ENCODE data around the gene PCCA. TPM values are rescaled to one million over a fixed set of nuclear protein-coding genes. Genes with fewer than 3 reads are reported as not detected.

Gene PCCA
- total and polyA plus RNA-seq, 2 of the 13 experiments (the other 11 are each of a cell fraction or from before 2014, with no cell fraction given) = 15.0 to 32.2 TPM

- TF ChIP-seq PCBP2 (optimal IDR thresholded peaks at IDR 0.05; ENCODE audit: low read depth, low read length, poor library complexity, severe bottlenecking) = no peak
- no peak for TF ChIP-seq JUN (CRISPR knock-in tag; IDR thresholded peaks at IDR 0.05)
- TF ChIP-seq, protein P1, sequence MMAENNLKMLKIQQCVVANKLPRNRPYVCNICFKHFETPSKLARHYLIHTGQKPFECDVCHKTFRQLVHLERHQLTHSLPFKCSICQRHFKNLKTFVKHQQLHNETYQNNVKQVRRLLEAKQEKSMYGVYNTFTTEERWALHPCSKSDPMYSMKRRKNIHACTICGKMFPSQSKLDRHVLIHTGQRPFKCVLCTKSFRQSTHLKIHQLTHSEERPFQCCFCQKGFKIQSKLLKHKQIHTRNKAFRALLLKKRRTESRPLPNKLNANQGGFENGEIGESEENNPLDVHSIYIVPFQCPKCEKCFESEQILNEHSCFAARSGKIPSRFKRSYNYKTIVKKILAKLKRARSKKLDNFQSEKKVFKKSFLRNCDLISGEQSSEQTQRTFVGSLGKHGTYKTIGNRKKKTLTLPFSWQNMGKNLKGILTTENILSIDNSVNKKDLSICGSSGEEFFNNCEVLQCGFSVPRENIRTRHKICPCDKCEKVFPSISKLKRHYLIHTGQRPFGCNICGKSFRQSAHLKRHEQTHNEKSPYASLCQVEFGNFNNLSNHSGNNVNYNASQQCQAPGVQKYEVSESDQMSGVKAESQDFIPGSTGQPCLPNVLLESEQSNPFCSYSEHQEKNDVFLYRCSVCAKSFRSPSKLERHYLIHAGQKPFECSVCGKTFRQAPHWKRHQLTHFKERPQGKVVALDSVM (CRISPR knock-in tag; IDR thresholded peaks at IDR 0.05) = no peak
- no peak for TF ChIP-seq ZNF543 (CRISPR knock-in tag; IDR thresholded peaks at IDR 0.05)
- no peak for TF ChIP-seq SOX6 (IDR thresholded peaks at IDR 0.05)
- peak; percentile 99 for TF ChIP-seq SOX6 (CRISPR knock-in tag; IDR thresholded peaks at IDR 0.05)
- TF ChIP-seq ATF3 (CRISPR knock-in tag; IDR thresholded peaks at IDR 0.05) = no peak
- TF ChIP-seq DPF2 (CRISPR knock-in tag; IDR thresholded peaks at IDR 0.05; ENCODE audit: borderline replicate concordance, low read depth) = 0 out of 2 replicates have a peak, but pooled peaks have one; percentile 30
- TF ChIP-seq DNMT3B (CRISPR knock-in tag; conservative IDR thresholded peaks at IDR 0.05) = no peak
- TF ChIP-seq ZNF761 (CRISPR knock-in tag; conservative IDR thresholded peaks at IDR 0.05) = no peak
- TF ChIP-seq ZNF775 (CRISPR knock-in tag; IDR thresholded peaks at IDR 0.05; ENCODE audit: borderline replicate concordance) = no peak
- no peak for TF ChIP-seq ERF (CRISPR knock-in tag; IDR thresholded peaks at IDR 0.05)
- TF ChIP-seq, protein P2, sequence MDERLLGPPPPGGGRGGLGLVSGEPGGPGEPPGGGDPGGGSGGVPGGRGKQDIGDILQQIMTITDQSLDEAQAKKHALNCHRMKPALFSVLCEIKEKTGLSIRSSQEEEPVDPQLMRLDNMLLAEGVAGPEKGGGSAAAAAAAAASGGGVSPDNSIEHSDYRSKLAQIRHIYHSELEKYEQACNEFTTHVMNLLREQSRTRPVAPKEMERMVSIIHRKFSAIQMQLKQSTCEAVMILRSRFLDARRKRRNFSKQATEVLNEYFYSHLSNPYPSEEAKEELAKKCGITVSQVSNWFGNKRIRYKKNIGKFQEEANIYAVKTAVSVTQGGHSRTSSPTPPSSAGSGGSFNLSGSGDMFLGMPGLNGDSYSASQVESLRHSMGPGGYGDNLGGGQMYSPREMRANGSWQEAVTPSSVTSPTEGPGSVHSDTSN (CRISPR knock-in tag; IDR thresholded peaks at IDR 0.05) = no peak
- no peak for TF ChIP-seq CENPX (CRISPR knock-in tag; IDR thresholded peaks at IDR 0.05)
- peak; percentile 65; the same call in 1 of the 2 replicates for TF ChIP-seq MIXL1 (CRISPR knock-in tag; IDR thresholded peaks at IDR 0.05)
- TF ChIP-seq RAD21 (CRISPR knock-in tag; IDR thresholded peaks at IDR 0.05) = no peak
- no peak for TF ChIP-seq MXD3 (CRISPR knock-in tag; IDR thresholded peaks at IDR 0.05)
- TF ChIP-seq FOXM1 (CRISPR knock-in tag; IDR thresholded peaks at IDR 0.05) = no peak
- TF ChIP-seq ZNF644 (CRISPR knock-in tag; IDR thresholded peaks at IDR 0.05; ENCODE audit: low read depth) = 0 out of 2 replicates have a peak, but pooled peaks have one; percentile 25
- TF ChIP-seq ARNT2 (CRISPR knock-in tag; IDR thresholded peaks at IDR 0.05; ENCODE audit: low read depth) = no peak
- no peak for TF ChIP-seq SMAD3 (CRISPR knock-in tag; IDR thresholded peaks at IDR 0.05)
- TF ChIP-seq, protein P3, sequence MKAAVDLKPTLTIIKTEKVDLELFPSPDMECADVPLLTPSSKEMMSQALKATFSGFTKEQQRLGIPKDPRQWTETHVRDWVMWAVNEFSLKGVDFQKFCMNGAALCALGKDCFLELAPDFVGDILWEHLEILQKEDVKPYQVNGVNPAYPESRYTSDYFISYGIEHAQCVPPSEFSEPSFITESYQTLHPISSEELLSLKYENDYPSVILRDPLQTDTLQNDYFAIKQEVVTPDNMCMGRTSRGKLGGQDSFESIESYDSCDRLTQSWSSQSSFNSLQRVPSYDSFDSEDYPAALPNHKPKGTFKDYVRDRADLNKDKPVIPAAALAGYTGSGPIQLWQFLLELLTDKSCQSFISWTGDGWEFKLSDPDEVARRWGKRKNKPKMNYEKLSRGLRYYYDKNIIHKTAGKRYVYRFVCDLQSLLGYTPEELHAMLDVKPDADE (CRISPR knock-in tag; IDR thresholded peaks at IDR 0.05) = no peak
- no peak for TF ChIP-seq ZNF10 (CRISPR knock-in tag; IDR thresholded peaks at IDR 0.05; ENCODE audit: borderline replicate concordance, low read depth)
- no peak for TF ChIP-seq ZNF337 (CRISPR knock-in tag; IDR thresholded peaks at IDR 0.05; ENCODE audit: borderline replicate concordance, low read depth)
- no peak for TF ChIP-seq STAG1 (CRISPR knock-in tag; IDR thresholded peaks at IDR 0.05)
- 0 out of 2 replicates have a peak, but pooled peaks have one; percentile 53 for TF ChIP-seq TRIM24 (CRISPR knock-in tag; IDR thresholded peaks at IDR 0.05)
- no peak for TF ChIP-seq ZNF598 (CRISPR knock-in tag; IDR thresholded peaks at IDR 0.05; ENCODE audit: borderline replicate concordance)
- no peak for TF ChIP-seq ZSCAN22 (CRISPR knock-in tag; IDR thresholded peaks at IDR 0.05)
Observed at GRCh38 chr13:100314132-100314910, 225.4 kb downstream of the PCCA start (continued).
